ENCODE measurements around the gene NUAK1.
"Not testable (repeated sequence)": the region's sequence is repeated elsewhere in the genome, so short reads cannot be mapped to it uniquely, and the experiment has no call there.

Gene NUAK1

DNA sequence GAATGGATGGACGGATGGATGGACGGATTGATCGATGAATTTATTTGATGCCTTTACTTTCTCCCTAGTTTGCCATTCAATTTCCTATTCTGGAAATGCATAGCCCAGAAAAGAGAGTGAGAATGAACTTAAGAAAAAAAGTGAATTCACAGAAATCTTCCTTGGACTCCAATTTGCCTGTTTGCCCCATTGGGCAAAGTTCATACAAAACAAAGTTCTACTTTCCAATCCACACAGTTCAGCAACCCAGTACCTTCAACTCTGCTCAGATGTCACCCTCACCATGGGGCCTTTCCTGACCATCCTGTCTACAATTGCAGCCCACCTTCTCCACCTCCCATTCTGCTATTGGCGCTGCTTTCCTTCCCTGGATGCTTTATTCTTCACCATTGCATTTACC is 8.2 kb upstream of the NUAK1 start:
- no peak for DNase-seq

DNA sequence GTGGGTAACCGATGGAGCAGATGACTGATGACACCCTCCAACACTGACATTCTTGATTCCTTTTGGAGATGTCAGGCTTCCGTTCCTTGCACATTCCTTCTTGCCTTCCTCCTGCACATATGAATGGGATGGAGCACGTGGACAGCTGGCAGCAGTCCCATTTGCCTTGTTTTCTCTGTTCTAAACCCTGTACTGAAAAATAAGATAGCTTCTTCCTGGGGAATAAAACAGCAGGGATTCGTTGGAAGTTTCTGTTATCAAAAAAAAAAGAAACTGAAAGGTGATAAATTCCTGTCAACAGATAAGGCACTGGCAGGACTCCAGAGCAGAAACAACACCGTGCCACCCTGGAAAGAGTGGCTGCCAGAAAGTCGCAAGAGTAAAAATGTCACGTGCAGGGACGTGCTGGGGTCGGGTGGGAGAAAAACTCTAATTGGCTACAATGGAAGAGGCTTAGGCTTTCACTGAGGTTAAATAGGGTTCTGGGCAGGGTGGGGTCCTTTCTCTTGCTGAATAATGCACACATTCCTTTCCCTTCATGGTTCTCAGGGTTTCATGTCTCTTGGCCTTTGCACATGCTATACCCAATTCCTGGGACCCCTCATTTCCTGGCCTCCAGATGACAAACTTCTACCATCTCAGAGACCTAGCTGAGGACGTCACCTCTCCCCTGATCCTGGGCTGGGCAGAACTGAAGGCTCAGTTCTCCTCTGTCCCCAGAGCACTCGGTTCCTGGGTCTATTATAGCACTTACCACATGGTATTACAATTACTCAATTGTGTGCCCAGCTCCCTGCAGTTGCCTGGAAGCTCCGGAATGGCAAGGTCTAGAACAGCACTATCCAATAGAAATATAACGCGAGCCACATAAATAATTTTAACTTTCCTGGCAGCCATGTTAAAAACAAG is 7.0 kb upstream of the NUAK1 start:
- DNase-seq, result peak; percentile 72

DNA sequence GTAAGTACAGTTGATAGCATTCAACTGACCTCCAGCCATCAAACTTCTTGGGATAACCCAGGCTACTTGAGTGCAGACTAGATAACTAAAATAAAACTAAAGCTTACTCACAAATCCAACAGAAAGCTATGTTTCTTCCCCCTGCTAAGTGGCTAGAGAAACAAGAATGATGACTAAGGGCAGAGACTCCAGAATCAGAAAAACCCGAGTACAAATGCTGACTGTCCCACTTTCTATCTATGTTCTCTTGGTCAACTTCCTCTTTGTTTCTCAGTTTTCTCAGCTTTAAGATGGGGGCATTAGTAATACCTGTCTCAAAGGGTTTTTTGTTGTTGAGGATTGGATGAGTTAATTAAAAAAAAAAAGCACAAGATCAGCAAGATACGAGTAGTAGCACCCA is 6.1 kb upstream of the NUAK1 start:
- peak; percentile 82 for DNase-seq

DNA sequence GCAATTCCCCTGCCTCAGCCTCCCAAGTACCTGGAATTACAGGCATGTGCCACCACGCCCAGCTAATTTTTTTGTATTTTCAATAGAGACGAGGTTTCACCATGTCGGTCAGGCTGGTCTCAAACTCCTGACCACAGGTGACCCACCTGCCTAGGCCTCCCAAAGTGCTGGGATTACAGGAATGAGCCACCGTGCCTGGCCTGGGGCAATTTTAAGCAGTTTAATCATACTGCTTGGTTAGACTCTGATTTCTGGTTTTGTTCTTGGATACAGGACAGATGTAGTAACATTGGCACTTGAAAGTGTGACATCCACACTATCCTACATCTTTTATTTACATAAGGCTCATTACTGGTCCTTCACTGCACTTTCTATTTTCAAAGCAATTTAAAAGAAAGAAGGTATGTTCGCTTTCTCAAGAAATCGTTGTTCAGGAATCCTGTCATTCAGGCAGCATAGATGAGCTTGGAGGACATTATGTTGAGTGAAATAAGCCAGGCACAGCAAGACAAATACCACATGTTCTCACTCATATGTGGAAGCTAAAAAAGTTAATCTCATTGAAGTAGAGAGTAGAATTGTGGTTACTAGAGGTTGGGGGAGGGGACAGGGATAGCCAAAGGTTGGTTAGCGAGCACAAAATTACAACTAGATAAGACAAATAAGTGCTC is 4.0 kb upstream of the NUAK1 start:
- DNase-seq, result no peak

DNA sequence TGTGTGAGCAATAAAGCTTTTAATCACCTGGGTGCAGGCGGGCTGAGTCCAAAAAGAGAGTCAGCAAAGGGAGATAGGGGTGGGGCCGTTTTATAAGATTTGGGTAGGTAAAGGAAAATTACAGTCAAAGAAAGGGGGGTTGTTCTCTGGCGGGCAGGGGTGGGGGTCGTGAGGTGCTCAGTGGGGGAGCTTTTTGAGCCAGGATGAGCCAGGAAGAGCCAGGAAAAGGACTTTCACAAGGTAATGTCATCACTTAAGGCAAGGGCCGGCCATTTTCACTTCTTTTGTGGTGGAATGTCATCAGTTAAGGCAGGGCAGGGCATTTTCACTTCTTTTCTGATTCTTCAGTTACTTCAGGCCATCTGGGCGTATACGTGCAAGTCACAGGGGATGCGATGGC is 3.2 kb upstream of the NUAK1 start:
- not testable (repeated sequence) for DNase-seq

DNA sequence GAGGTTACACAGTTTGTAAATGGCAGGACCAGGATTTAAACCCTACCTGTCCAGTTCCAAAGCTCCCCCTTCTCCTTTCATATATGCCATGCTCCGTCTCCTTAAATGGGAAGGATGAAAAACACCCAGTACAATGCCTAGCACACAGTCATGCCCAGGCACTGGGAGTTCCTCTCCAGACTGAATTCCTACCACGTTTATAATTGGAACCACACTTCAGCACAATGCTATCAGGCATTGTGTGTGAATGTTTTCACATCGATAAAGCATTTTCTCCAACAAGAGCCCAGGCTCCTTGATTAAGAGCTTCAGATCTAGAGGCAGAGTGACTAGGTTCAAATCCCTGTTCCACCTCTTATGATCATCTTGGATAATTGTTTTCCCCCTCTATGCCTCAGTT is 2.7 kb upstream of the NUAK1 start:
- peak; percentile 74 for DNase-seq

DNA sequence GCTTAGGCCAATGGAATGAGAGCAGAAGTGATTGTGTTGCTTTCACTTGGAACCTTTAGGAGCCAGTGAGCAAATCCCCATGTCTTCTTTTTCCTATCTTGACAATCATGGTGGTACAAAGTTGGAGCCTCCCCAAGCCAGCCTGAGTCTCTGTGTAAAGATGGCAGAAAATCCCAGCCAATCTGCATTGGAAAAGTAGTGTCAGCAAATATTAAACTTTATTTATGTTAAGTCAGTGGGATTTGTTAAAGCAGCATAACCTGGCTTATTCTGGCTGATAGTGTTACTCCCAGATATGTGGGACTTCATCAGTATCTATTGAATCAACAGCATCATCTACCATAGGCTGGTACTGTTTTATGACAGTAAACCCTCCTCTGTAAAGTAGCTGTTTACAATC is 2.2 kb upstream of the NUAK1 start:
- DNase-seq, result no peak

DNA sequence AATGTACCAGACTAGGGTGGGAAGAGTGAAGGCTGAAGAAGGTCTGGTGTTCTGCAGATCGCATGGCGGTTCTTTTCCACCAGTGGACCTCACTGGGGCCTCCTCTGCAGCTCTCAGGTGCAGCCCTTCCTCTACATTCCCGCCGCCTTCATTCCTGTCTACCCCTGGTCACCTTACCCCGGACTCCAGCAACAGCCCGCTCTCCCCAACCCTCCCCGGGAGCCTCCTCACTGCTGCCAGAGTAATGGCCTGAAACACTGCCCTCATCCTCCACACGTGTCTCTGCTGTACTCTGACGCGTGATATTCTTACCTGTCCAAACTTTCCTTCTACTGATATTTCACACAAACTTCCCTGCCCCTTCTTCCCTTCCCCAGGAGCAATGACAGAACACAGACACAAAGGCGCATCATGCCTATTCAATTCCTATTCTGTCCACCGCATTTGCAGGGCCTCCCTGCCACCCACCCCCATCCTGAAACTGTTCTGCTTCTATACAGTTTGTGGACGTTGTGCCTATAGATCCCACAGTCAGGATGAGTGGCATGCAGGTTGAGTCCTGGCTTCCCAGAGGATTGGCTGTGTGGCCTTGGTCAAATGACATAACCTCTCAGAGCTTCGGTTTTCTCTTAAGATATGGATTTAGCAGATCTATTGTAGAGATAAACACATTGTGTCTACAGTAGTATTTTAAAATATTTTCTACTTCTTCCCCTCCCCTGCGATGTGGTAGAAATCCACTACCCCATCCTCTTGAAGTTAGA is 1.7 kb upstream of the NUAK1 start:
- DNase-seq, result no peak

DNA sequence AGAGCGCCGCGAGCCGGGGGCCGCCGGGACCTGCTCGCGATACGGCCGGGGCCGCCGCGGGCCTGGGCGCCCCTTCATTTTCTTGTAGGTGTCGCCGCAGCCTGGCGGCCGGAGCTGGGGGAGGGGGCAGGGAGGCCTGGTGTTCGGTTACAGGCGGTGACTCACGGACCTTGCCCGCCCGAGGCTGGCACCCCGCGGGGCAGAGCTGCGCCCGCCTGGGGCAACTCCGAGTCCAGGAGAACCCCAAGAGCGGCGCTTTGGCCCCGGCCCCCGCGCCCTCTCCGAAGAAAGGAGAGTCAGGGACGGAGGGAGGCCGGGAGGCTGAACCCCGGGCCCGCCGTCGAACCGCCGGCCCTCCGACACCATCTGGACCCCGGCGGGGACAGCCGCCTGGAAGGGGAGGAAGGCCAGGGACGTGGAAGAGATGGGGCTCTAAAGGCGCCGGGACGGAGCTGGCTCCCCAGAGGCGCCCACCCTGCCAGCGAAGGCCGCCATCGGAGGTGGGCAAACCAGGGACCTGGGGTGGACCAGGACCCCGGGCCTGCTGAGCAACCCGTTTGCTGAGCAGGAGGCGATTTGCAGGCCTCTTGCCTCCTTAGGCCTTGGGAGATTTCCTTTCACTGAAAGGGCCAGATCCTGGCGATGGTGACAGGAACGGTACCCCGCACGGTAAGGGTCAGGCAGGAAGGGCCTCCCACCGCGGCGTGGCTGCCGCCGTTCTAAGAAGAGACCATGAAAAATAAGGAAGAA is 843 bp upstream of the NUAK1 start:
- DNase-seq, result peak; percentile 90

DNA sequence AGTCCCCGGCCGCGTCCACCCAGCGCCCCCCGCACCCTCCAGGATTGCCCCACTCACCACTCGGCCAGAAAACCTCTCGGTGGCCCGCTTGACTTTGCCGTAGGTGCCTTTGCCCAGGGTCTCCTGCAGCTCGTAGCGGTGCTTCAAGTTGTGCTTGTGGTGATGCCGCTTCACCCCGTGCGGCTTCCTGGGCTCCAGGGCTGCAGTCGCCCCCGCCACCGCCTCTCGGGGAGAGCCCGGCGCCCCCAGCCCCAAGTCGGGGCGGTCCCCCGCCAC is 459 bp downstream of the NUAK1 start:
- DNase-seq, result no peak

DNA sequence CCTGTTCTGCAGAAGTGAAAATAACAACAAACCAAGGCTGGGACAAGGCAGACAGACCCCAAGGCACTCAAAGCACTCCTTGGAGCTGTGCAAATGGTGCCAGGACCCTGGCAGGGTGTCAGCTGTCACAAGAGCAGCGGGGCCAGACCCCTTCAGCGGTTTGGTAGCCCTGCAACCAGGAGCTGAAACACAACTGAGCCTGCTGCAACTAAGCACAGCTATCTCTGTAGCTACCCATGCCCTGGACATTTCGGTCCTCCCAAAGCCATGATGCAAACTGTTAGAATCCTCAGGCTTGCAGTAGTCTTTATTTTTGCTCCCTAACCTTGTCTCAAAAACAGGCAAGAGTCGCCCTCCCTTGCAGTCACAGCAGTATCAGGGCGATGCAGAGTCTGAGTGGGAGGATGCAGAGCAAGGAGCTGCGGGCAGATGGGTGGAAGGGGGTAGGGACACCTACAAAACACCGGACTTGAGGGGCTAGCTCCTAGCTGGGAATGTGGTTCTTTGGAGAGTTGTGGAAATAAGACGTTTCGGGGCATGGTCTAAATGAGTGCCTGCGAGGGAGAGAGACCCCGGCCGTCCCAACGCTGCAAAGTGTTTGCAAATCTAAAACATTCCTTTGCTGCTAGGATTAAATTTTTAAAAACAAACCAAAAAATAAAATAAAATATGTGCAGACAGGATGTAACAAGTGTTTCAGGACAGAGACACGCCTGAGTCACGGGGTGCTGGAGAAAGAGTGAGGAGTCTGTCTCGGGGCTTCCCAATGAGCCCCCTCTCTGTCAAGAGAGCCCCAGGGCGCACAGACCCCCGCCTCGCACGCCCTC is 1.0 kb downstream of the NUAK1 start:
- no peak for DNase-seq

DNA sequence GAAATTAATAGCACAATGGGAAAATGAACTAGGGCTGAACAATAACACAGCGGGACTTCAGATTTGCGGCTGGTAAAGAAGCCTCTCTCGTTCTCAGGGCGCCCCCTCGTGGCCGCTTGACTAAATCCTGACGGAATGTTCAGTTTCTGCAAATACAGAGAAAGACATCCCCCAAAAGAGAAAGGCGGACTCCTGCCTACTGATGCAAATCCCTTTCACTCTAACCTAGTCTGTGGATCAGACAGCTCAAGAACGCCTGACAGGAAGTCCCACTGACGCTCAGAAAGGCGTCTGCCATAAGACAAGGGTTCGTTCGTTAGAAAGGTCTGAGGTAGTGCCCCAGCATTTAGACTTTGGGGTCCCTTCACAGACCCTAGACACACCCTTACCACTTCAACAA is 2.5 kb downstream of the NUAK1 start:
- peak; percentile 92 for DNase-seq

DNA sequence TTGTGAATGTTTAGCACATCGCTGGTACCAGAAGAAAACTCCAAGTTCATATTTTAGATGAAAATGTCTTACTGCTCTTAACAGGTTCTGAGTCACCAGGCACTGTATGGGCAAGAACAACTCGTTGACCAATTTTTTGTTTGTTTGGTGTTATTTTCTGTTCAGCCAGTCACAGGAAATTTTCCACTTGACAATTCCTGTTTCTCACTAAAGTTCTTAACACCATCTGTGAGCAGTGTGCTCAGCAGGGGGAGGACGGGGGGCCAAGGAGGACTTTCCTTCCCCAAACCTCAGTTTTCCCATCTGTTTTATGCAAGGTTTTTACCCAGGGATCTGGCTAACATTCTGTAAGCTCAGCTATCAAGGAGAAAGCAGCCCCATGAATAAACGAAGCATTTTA is 3.0 kb downstream of the NUAK1 start:
- DNase-seq, result peak; percentile 55

DNA sequence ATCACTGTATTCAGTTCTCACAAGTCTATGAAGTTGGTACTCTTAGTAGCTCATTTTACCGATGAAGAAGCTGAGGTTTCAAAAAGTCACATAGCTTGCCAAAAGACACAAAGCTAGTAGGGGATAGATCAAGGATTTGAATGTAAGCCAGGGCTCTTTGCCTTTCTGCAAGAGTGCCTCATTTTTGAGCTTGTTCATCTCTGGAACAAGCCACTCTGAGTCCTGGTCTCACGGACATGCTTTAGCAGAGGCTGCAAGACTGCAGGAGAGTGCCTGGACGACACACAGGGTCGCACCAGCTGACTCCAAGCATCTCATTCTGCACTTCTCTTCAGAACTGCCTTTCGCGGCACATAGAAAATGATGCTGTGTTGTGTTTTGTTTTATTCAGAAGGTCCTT is 3.7 kb downstream of the NUAK1 start:
- DNase-seq, result peak; percentile 70

DNA sequence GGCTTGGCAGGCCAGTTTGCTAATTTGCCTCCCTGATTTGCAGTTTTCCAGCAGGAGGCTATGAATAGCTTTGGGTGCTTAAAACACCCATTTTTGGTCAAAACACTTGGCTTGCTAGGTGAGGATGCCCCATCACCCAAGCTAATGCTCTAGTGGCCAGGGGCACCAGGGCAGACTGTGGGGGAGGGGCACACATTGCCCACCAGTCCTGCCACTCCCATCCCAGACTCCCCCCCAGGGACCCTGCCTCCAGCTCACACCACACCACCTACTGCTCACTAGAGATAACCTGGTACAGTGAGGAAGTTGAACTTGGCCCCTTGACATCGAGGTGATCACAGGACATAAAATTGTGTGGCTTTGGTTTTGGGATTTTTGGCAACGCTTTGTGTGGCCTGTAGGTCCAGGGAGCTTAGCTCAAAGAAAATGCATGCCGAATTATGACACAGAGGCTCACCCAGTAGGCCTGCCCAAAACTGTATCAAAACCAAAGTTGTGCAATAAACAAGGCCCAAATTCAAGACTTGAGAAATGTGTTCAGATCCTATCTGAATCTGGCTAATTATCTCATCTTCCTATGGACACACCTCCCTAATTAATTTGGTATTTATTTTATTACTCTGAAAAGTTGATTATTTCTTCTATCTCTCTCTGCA is 4.3 kb downstream of the NUAK1 start:
- DNase-seq, result no peak

DNA sequence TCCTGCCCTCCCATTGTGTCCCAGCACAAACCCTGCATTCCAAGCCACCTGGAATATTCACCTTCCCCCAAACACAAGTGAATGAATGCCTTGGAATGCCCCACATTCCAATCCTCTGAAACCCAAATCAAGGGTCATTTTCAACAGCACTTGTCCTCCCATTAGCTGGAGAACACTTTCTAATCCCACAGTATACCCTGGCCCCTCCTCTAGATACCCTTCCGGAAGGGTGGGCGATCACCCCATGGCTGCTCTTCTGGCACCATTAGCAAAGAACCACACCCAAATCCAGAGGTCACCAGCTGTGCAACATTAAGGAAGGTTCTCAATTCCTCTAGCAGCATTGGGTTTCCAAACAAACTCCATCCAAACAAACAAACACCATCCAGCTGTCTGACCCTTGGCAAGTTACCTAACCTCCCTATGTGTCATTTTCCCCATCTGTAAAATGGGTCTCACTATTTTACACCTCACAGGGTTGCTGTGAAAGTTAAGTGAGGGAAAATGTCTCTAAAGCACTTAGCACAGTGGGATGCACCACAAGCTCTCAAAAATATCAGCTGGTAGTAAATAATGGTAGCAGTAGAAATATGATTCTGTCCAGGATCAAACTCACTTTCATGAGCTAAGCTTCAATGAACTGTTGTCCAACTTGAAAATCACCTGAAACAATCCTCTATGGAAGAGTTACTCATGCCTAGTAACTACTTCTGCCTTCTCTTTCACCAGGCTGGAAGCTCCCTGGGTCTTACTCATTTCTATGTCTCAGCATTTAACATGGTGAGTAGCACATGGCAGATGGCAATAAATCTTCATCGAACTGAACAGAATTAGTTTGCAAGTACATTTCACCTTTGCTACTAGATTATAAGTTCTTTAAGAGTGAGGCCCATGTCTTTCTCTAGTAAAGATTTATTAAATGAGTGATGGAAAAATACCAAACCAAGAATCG is 5.3 kb downstream of the NUAK1 start:
- no peak for DNase-seq

DNA sequence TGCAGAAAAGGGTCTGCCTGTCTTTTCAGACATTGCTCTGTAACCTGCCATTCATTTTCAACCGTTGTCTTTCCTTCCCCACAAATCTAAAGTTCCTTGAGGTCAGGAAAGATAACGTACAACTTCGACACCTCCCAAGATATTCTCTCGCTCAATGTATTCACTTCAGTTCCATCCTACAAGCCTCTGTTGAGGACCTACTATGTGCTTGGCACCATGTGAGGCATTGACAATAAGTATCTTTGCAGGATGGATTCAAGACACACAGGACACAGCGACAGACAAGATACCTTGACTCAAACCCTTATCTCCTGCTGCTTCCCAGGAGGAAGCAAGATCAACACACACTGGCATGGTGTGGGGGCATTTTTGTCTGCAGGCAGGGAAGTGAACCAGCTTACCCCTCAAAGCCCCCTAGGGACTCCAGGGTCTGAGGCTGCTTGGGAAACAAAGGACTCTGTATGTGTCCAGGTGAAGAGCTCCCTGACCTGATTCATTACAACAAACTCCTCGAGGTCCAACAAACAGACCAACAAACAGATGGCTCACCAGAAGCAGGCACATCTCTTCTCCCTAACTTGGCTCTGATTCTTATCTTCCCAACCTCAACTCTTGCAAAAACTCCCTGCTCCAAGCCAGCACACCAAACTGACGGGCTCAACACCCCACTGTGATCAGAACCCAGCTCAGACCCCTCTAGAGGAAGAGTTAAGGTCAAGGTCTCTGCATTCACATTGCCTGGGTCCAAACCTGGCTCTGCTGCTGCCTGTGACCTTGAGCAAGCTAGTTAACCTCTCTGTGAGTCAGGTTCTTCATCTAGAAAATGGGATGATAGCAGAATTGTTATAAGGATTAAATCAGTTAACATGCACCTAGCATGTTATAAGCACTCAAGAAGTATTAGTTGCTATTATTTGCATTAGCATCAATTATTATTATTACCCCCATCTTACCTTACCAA is 6.3 kb downstream of the NUAK1 start:
- no peak for DNase-seq

DNA sequence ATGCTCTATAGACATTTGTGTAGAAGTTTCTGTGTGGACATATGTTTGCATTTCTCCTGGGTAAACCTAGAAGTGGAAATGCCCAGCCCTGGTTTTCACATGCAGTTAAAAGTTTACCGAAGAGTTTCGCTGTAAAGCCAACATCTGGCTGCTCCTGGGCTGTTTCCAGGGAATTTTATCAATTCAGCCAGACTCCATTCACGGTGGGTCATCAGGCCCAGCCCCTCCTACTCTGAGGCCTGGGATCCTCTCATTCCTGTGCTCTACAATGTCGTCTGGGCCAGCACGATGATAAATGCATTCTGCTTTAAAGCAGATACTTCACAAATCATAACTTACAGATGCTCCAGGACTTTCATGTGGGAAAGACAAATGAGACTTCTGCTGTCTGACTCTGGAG is 7.1 kb downstream of the NUAK1 start:
- DNase-seq, result peak; percentile 69

Data from fibroblast of skin of back (primary cell).